CD14-positive monocyte (primary cell): Measurements from ENCODE around the gene TTF2. TPM values are rescaled to one million over a fixed set of nuclear protein-coding genes. Genes with fewer than 3 reads are reported as not detected.

Experiments
- DNase-seq, 3 donors: peaks; one replicate each; pipeline ENCODE4 v3.0.0-alpha.2; 2011 to 2022
- H2AFZ ChIP-seq: 2 replicates; pipeline ENCODE4 v1.6.0; 2012; ENCODE audit warnings: mild to moderate bottlenecking, low read depth, low read length, inconsistent platforms; ENCODE audit not compliant: insufficient read depth, poor library complexity, severe bottlenecking
- H3K27ac ChIP-seq, 2 donors: 1 replicate in 1 of 2; 2 replicates in 1 of 2; pipeline ENCODE4 v1.5.1; 2012 to 2013; ENCODE audit warnings: low read length in 2 of 2, control low read depth in 1 of 2, inconsistent platforms in 1 of 2, low read depth in 1 of 2, mild to moderate bottlenecking in 1 of 2
- H3K27me3 ChIP-seq, 2 donors: one replicate each; pipeline versions ENCODE4 v1.6.0 to v1.6.1; 2011 to 2013; ENCODE audit warnings: low read length in 2 of 2; ENCODE audit not compliant: control insufficient read depth in 2 of 2, insufficient read depth in 2 of 2
- H3K36me3 ChIP-seq, 2 donors: replicated peaks in 1 of 2; 1 replicate in 1 of 2; 2 replicates in 1 of 2; pipeline versions ENCODE4 v1.5.1 to v1.6.1; 2012 to 2013; ENCODE audit warnings: low read length in 2 of 2, control low read depth in 1 of 2, inconsistent platforms in 1 of 2, mild to moderate bottlenecking in 1 of 2; ENCODE audit not compliant: insufficient read depth in 2 of 2, control insufficient read depth in 1 of 2
- H3K4me1 ChIP-seq, 2 donors: 1 replicate in 1 of 2; 2 replicates in 1 of 2; pipeline versions ENCODE4 v1.5.1 to v1.6.1; 2012 to 2013; ENCODE audit warnings: low read length in 2 of 2, control low read depth in 1 of 2, inconsistent platforms in 1 of 2, mild to moderate bottlenecking in 1 of 2, moderate library complexity in 1 of 2; ENCODE audit not compliant: insufficient read depth in 2 of 2, control insufficient read depth in 1 of 2
- H3K4me2 ChIP-seq: replicated peaks from 2 replicates; pipeline ENCODE3; 2012; ENCODE audit warnings: low read length, moderate library complexity, mild to moderate bottlenecking; ENCODE audit not compliant: poor library complexity, severe bottlenecking; ENCODE audit errors: extremely low read depth
- H3K4me3 ChIP-seq, 3 experiments: fragments of 200-600 bp in 1 of 3; sonication (generic) in 1 of 3; replicated peaks in 1 of 3; 1 replicate in 2 of 3; 2 replicates in 1 of 3; pipeline ENCODE4 v1.5.1; 2011 to 2013; ENCODE audit warnings: low read length in 3 of 3, mild to moderate bottlenecking in 3 of 3, control low read depth in 2 of 3, low read depth in 2 of 3, inconsistent platforms in 1 of 3, moderate library complexity in 1 of 3
- H3K79me2 ChIP-seq: 2 replicates; pipeline ENCODE4 v1.6.0; 2012; ENCODE audit warnings: mild to moderate bottlenecking, control low read depth, inconsistent platforms, low read length, moderate library complexity; ENCODE audit not compliant: insufficient read depth
- H3K9ac ChIP-seq: 2 replicates; pipeline ENCODE4 v1.6.0; 2017; ENCODE audit warnings: low read length, mild to moderate bottlenecking; ENCODE audit not compliant: insufficient read depth, poor library complexity, severe bottlenecking
- H3K9me3 ChIP-seq, 2 donors: replicated peaks in 1 of 2; 1 replicate in 1 of 2; 2 replicates in 1 of 2; pipeline versions ENCODE4 v1.5.1 to v1.6.1; 2012 to 2013; ENCODE audit warnings: low read length in 2 of 2, control low read depth in 1 of 2; ENCODE audit not compliant: control insufficient read depth in 1 of 2, insufficient read depth in 1 of 2
- H4K20me1 ChIP-seq: 2 replicates; pipeline ENCODE4 v1.6.0; 2012; ENCODE audit warnings: mild to moderate bottlenecking, low read length, control low read depth, moderate library complexity; ENCODE audit not compliant: insufficient read depth
- H3K27ac Mint-ChIP-seq, 7 donors: one replicate each; pipeline ENCODE4 v1.8.0; 2020; ENCODE audit warnings: mild to moderate bottlenecking in 7 of 7, mixed read lengths in 7 of 7, moderate library complexity in 6 of 7, inconsistent platforms in 2 of 7
- H3K27me3 Mint-ChIP-seq, 3 donors: one replicate each; pipeline ENCODE4 v1.8.0; 2021 to 2022; ENCODE audit warnings: low read depth in 3 of 3, mild to moderate bottlenecking in 3 of 3, mixed read lengths in 3 of 3, moderate library complexity in 3 of 3, inconsistent platforms in 1 of 3
- H3K36me3 Mint-ChIP-seq, 2 donors: one replicate each; pipeline ENCODE4 v1.8.0; 2020; ENCODE audit warnings: mixed read lengths in 2 of 2, inconsistent platforms in 1 of 2, mild to moderate bottlenecking in 1 of 2
- H3K4me1 Mint-ChIP-seq: one replicate; pipeline ENCODE4 v1.8.0; 2020; ENCODE audit warnings: mild to moderate bottlenecking, mixed read lengths
- H3K4me3 Mint-ChIP-seq, 2 donors: one replicate each; pipeline ENCODE4 v1.8.0; 2020; ENCODE audit warnings: mild to moderate bottlenecking in 2 of 2, mixed read lengths in 2 of 2, moderate library complexity in 1 of 2
- H3K9me3 Mint-ChIP-seq, 7 donors: one replicate each; pipeline ENCODE4 v1.8.0; 2020 to 2022; ENCODE audit warnings: mixed read lengths in 7 of 7, mild to moderate bottlenecking in 6 of 7, moderate library complexity in 6 of 7, inconsistent platforms in 2 of 7
- WGBS: methylation state at CpG from one replicate; pipeline ENCODE4 v1.1.5; 2013; ENCODE audit warnings: missing lambda C conversion rate; ENCODE audit not compliant: insufficient coverage; 5-methylcytosine and 5-hydroxymethylcytosine counted together
- intact Hi-C, 2 donors: fragments of 100-400 bp; cut with micrococcal nuclease; formaldehyde crosslinking; loops; one replicate each; pipeline versions ENCODE4 v1.15.0 to v1.15.1; 2023
- polyA plus RNA-seq, 3 donors: library from polyadenylated mRNA; depleted of rRNA in 1 of 3; unstranded in 2 of 3; stranded (reverse) in 1 of 3; fragments of 300-500 nt in 2 of 3; fragments of >200 nt in 1 of 3; fragmentation: Illumina TruSeq in 2 of 3; gene quantifications; 1 replicate in 2 of 3; 2 replicates in 1 of 3; pipeline ENCODE4 v1.2.3, GENCODE V29; 2012 to 2021
- TF ChIP-seq, protein P1 (sequence below): fragments of 200-600 bp; IDR thresholded peaks from one replicate; pipeline ENCODE4 v1.8.0; 2022; ENCODE audit warnings: antibody characterized with exemption, mild to moderate bottlenecking

Gene TTF2
- polyA plus RNA-seq, 3 donors, result 5.6 to 12.9 (median 8.0) TPM

DNA sequence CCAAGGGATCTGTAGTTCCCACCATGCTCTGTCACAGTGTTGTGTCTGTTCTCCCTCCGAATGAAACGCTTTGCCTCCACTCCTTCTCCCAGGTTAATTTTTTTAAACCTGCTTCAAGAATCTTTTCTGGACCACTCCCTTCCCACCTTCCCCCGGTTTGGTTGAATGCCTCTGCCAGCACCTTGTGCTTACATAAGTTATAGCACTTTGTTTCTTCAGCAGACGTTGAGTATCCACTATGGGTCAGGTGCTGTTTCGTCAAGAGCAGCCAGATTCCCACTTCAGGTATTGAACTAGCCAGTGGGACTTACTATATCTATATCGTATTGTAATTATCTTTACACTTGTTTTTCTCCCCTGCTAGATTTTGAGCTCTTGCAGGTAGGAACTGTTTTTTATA, 27.6 kb downstream of the TTF2 start:
- peaks cover 68 to 82% of the 10 kb centered on the region in 2 donors for H3K36me3 Mint-ChIP-seq
- H3K79me2 ChIP-seq, result no peaks in the 10 kb centered on the region

GRCh38 chr1:117089996-117090395, 29.9 kb downstream of the TTF2 start:
- no peak overlapping the region for H3K4me3 Mint-ChIP-seq
- TF ChIP-seq, protein P1, sequence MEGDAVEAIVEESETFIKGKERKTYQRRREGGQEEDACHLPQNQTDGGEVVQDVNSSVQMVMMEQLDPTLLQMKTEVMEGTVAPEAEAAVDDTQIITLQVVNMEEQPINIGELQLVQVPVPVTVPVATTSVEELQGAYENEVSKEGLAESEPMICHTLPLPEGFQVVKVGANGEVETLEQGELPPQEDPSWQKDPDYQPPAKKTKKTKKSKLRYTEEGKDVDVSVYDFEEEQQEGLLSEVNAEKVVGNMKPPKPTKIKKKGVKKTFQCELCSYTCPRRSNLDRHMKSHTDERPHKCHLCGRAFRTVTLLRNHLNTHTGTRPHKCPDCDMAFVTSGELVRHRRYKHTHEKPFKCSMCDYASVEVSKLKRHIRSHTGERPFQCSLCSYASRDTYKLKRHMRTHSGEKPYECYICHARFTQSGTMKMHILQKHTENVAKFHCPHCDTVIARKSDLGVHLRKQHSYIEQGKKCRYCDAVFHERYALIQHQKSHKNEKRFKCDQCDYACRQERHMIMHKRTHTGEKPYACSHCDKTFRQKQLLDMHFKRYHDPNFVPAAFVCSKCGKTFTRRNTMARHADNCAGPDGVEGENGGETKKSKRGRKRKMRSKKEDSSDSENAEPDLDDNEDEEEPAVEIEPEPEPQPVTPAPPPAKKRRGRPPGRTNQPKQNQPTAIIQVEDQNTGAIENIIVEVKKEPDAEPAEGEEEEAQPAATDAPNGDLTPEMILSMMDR, result no peak
- no peaks in the 10 kb centered on the region for H3K79me2 ChIP-seq
- H3K4me1 ChIP-seq, result no peaks in the 10 kb centered on the region
- 100% methylated on average over 1 of the region's 2 CpGs for WGBS
- H4K20me1 ChIP-seq, result no peaks in the 10 kb centered on the region
- H3K36me3 ChIP-seq, result peaks cover 75 to 95% of the 10 kb centered on the region in 2 donors
- H2AFZ ChIP-seq, result no peak overlapping the region
- H3K27ac Mint-ChIP-seq, result no peak overlapping the region
- H3K4me3 ChIP-seq, result no peak overlapping the region
- no peaks in the 10 kb centered on the region for H3K4me1 Mint-ChIP-seq
- H3K36me3 Mint-ChIP-seq, result peaks cover 78 to 83% of the 10 kb centered on the region in 2 donors
- no peak overlapping the region for H3K27ac ChIP-seq
- H3K4me2 ChIP-seq, result no peak overlapping the region
- H3K27me3 ChIP-seq, result no peaks in the 10 kb centered on the region
- H3K9me3 Mint-ChIP-seq, result no peaks in the 10 kb centered on the region
- intact Hi-C loops, result no loop called here
- H3K9ac ChIP-seq, result no peak overlapping the region
- no peak for DNase-seq
- no peaks in the 10 kb centered on the region for H3K9me3 ChIP-seq
- H3K27me3 Mint-ChIP-seq, result no peaks in the 10 kb centered on the region

More for the DNA sequence above, 27.6 kb downstream of the TTF2 start:
- H3K27ac ChIP-seq, result no peak overlapping the region
- Mint-ChIP-seq H3K9me3 (no peaks in the 10 kb centered on the region), H3K27me3 (no peaks in the 10 kb centered on the region), H3K27ac (peak overlapping the region in 1 of 7 donors; percentile 33), H3K4me3 (no peak overlapping the region), H3K4me1 (no peaks in the 10 kb centered on the region)
- 86% methylated on average over 4 of the region's 6 CpGs for WGBS
- no peaks in the 10 kb centered on the region for H3K9me3 ChIP-seq
- H3K36me3 ChIP-seq, result peaks cover 71 to 94% of the 10 kb centered on the region in 2 donors
- H3K4me3 ChIP-seq, result no peak overlapping the region
- no peak overlapping the region for H3K9ac ChIP-seq
- DNase-seq, result no peak
- intact Hi-C loops, result no loop called here
- TF ChIP-seq, protein P1, result no peak
- H3K4me2 ChIP-seq, result no peak overlapping the region
- H3K4me1 ChIP-seq, result no peaks in the 10 kb centered on the region
- H3K27me3 ChIP-seq, result no peaks in the 10 kb centered on the region
- H2AFZ ChIP-seq, result no peak overlapping the region
- H4K20me1 ChIP-seq, result no peaks in the 10 kb centered on the region
